Measurements from ENCODE around the gene C3AR1. TPM values are rescaled to one million over a fixed set of nuclear protein-coding genes. Genes with fewer than 3 reads are reported as not detected.
A peak's percentile ranks its signal among the peaks of the same experiment; 100 is the strongest.

C3AR1 gene
- total RNA-seq, 1 experiment from 2014 or later = not detected

GRCh38 chr12:8080120-8080519 is 14.0 kb upstream of the C3AR1 start:
- in situ Hi-C loops (cut with HindIII; ENCODE audit: low pct_unique_long_range_greater_than_20kb, low sequenced_read_pairs) (no loop called here), intact Hi-C loops (cut with micrococcal nuclease; ENCODE audit: unreplicated experiment) (no loop called here)
- CTCF ChIA-PET = no interaction called here
- POLR2A ChIA-PET = no interaction called here
- BruUV-seq (replicated peaks) = no TSS peak
- Histone ChIP-seq H3K9me3 (ENCODE audit: control insufficient read depth, insufficient read depth, low read depth, low read length) (no peaks in the 10 kb centered on the region), H3K27me3 (ENCODE audit: control insufficient read depth, insufficient read depth, low read length) (no peaks in the 10 kb centered on the region), H3K27ac (ENCODE audit: low read length) (no peak overlapping the region), H3K4me1 (ENCODE audit: control insufficient read depth, insufficient read depth, low read length) (no peaks in the 10 kb centered on the region), H3K4me3 (ENCODE audit: low read depth in 2 of 2, low read length in 2 of 2) (no peak overlapping the region), H3K36me3 (ENCODE audit: control insufficient read depth, insufficient read depth, low read length) (peaks cover 4% of the 10 kb centered on the region; the same call in 1 of the 2 replicates)
- ATAC-seq (no peak), DNase-seq (ENCODE audit: low read depth, low spot score) (no peak)
- no peak for TF ChIP-seq SIN3A (IDR thresholded peaks at IDR 0.05; ENCODE audit: borderline replicate concordance, insufficient read depth, low read depth, low read length)
- no peak for TF ChIP-seq POLR2AphosphoS5 (IDR thresholded peaks at IDR 0.05; ENCODE audit: low read depth, low read length)

- ATAC-seq = no peak
- TF ChIP-seq SIN3A (IDR thresholded peaks at IDR 0.05; ENCODE audit: borderline replicate concordance, insufficient read depth, low read depth, low read length) (no peak), POLR2AphosphoS5 (IDR thresholded peaks at IDR 0.05; ENCODE audit: low read depth, low read length) (no peak), REST (IDR thresholded peaks at IDR 0.05; ENCODE audit: insufficient read depth in 1 of 2, low read depth in 2 of 2, low read length in 1 of 2) (no peak), TCF7L2 (IDR thresholded peaks at IDR 0.05; ENCODE audit: low read depth, low read length) (no peak), CTCF (IDR thresholded peaks at IDR 0.05) (no peak)
- Histone ChIP-seq H3K9me3 (ENCODE audit: control insufficient read depth, insufficient read depth, low read depth, low read length) (no peaks in the 10 kb centered on the region), H3K27me3 (ENCODE audit: control insufficient read depth, insufficient read depth, low read length) (no peaks in the 10 kb centered on the region), H3K4me3 (ENCODE audit: low read depth in 2 of 2, low read length in 2 of 2) (no peak overlapping the region), H3K4me1 (ENCODE audit: control insufficient read depth, insufficient read depth, low read length) (no peaks in the 10 kb centered on the region), H3K36me3 (ENCODE audit: control insufficient read depth, insufficient read depth, low read length) (peaks cover 4% of the 10 kb centered on the region; the same call in 1 of the 2 replicates), H3K27ac (ENCODE audit: low read length) (no peak overlapping the region)
- intact Hi-C loops (cut with micrococcal nuclease; ENCODE audit: unreplicated experiment) (loop anchor here (1.0 kb wide), 1 partner anchor 33 kb away; no protein-coding TSS in a partner anchor), in situ Hi-C loops (cut with HindIII; ENCODE audit: low pct_unique_long_range_greater_than_20kb, low sequenced_read_pairs) (no loop called here)
- no TSS peak for BruUV-seq (replicated peaks)
- CTCF ChIA-PET = interaction anchor here (0.6 to 1.1 kb wide), 2 partner anchors 33 to 34 kb away, joined by 4 to 5 read pairs; no protein-coding TSS in a partner anchor
- POLR2A ChIA-PET = no interaction called here
- DNase-seq (ENCODE audit: low read depth, low spot score) = no peak
Observed at GRCh38 chr12:8078916-8079315, 12.8 kb upstream of the C3AR1 start.

- no peak for DNase-seq (ENCODE audit: low read depth, low spot score)
- H3K4me3 ChIP-seq (ENCODE audit: low read depth in 2 of 2, low read length in 2 of 2) = no peak overlapping the region
- ChIA-PET CTCF (interaction anchor here (0.6 to 1.1 kb wide), 3 partner anchors 33 to 890 kb away, joined by 3 to 5 read pairs (median 3); no protein-coding TSS in a partner anchor), POLR2A (no interaction called here)
- no peak for ATAC-seq
- H3K27ac ChIP-seq (ENCODE audit: low read length) = no peak overlapping the region
- no peaks in the 10 kb centered on the region for H3K9me3 ChIP-seq (ENCODE audit: control insufficient read depth, insufficient read depth, low read depth, low read length)
- H3K36me3 ChIP-seq (ENCODE audit: control insufficient read depth, insufficient read depth, low read length) = peaks cover 4% of the 10 kb centered on the region; the same call in 1 of the 2 replicates
- TF ChIP-seq SIN3A (IDR thresholded peaks at IDR 0.05; ENCODE audit: borderline replicate concordance, insufficient read depth, low read depth, low read length) (no peak), CTCF (IDR thresholded peaks at IDR 0.05) (peak; percentile 45)
- no peaks in the 10 kb centered on the region for H3K27me3 ChIP-seq (ENCODE audit: control insufficient read depth, insufficient read depth, low read length)
- no TSS peak for BruUV-seq (replicated peaks)
- in situ Hi-C loops (cut with HindIII; ENCODE audit: low pct_unique_long_range_greater_than_20kb, low sequenced_read_pairs) = no loop called here
- H3K4me1 ChIP-seq (ENCODE audit: control insufficient read depth, insufficient read depth, low read length) = no peaks in the 10 kb centered on the region
- intact Hi-C loops (cut with micrococcal nuclease; ENCODE audit: unreplicated experiment) = loop anchor here (1.0 kb wide), 1 partner anchor 32 kb away; no protein-coding TSS in a partner anchor
Observed at GRCh38 chr12:8078398-8078797, 12.2 kb upstream of the C3AR1 start.
